ENCODE results near the gene CISD3. TPM values are rescaled to one million over a fixed set of nuclear protein-coding genes. Genes with fewer than 3 reads are reported as not detected.
A peak's percentile ranks its signal among the peaks of the same experiment; 100 is the strongest.

The CISD3 gene
- total and polyA plus RNA-seq, 2 of the 8 experiments (the other 6 are each of a cell fraction or from before 2014, with no cell fraction given), result 9.4 to 11.1 TPM

GRCh38 chr17:38709104-38709820 lies 20.9 kb upstream of the CISD3 start:
- Histone ChIP-seq H2BK20ac (ENCODE audit: low read length) (no peak overlapping the region), H3K14ac (ENCODE audit: insufficient read length) (no peak overlapping the region), H2BK5ac (ENCODE audit: low read depth, low read length) (no peak overlapping the region), H2BK15ac (ENCODE audit: low read length) (no peak overlapping the region), H3K27ac (ENCODE audit: low read depth, low read length) (no peak overlapping the region), H3K23ac (ENCODE audit: insufficient read length) (no peak overlapping the region), H3K56ac (replicated peaks; ENCODE audit: insufficient read length, low read depth, low read length) (no peak overlapping the region), H4K20me1 (replicated peaks in 1 of 2; ENCODE audit: control insufficient read depth in 1 of 2, insufficient read depth in 2 of 2, low read length in 2 of 2) (peaks cover 4 to 8% of the 10 kb centered on the region in 2 experiments), H4K8ac (ENCODE audit: extremely low read depth, insufficient read depth, low read length) (no peak overlapping the region), H2AK5ac (ENCODE audit: low read depth, low read length) (no peak overlapping the region; the same call in 1 of the 2 replicates), H3K4ac (replicated peaks; ENCODE audit: insufficient read length, low read depth, low read length) (no peak overlapping the region), H2AFZ (ENCODE audit: low read length) (no peak overlapping the region), H3K4me1 (replicated peaks in 1 of 4; ENCODE audit: control insufficient read depth in 3 of 4, insufficient read depth in 4 of 4, low read length in 3 of 4) (peaks cover 7 to 35% (median 25%) of the 10 kb centered on the region in 4 experiments), H4K5ac (ENCODE audit: insufficient read length, low read depth, low read length) (no peak overlapping the region), H3K9me3 (ENCODE audit: insufficient read depth in 2 of 2, low read depth in 1 of 2, low read length in 1 of 2) (no peaks in the 10 kb centered on the region), H3K23me2 (ENCODE audit: low read depth, low read length) (peaks cover 18% of the 10 kb centered on the region), H2BK12ac (ENCODE audit: low read depth, low read length) (peak overlapping the region; percentile 56; the same call in 1 of the 2 replicates), H3K36me3 (ENCODE audit: control insufficient read depth in 2 of 4, insufficient read depth in 4 of 4, low read length in 3 of 4) (no peaks in the 10 kb centered on the region), H2BK120ac (replicated peaks; ENCODE audit: low read depth, low read length) (no peak overlapping the region), H3K4me3 (ENCODE audit: extremely low read depth in 1 of 4, insufficient read depth in 2 of 4, low read depth in 3 of 4, low read length in 4 of 4) (no peak overlapping the region), H3K4me2 (ENCODE audit: insufficient read depth in 1 of 2, low read depth in 2 of 2, low read length in 2 of 2) (no peak overlapping the region), H3K79me1 (ENCODE audit: low read depth, low read length) (no peaks in the 10 kb centered on the region), H3K9ac (replicated peaks in 1 of 4; ENCODE audit: extremely low read depth in 1 of 4, low read depth in 3 of 4, low read length in 3 of 4) (no peak overlapping the region), H4K91ac (replicated peaks; ENCODE audit: insufficient read length, low read length) (no peak overlapping the region), H3K18ac (ENCODE audit: extremely low read depth, low read length) (no peak overlapping the region), H3K27me3 (replicated peaks in 1 of 4; ENCODE audit: control insufficient read depth in 3 of 4, extremely low read depth in 1 of 4, insufficient read depth in 3 of 4, low read length in 3 of 4) (peaks cover 4 to 45% (median 28%) of the 10 kb centered on the region in 4 experiments), H3K79me2 (ENCODE audit: control insufficient read depth in 1 of 2, insufficient read depth in 2 of 2, low read length in 2 of 2) (no peaks in the 10 kb centered on the region)
- POLR2A ChIA-PET (ENCODE audit: partially characterized antibody), result interaction anchor here (0.6 to 2.7 kb wide), 10 partner anchors 7 to 104 kb away, joined by 3 to 24 read pairs (median 4); no protein-coding TSS in a partner anchor
- TF ChIP-seq TCF12 (IDR thresholded peaks at IDR 0.05; ENCODE audit: low read depth, low read length), result no peak
- TF ChIP-seq RBBP5 (IDR thresholded peaks at IDR 0.05; ENCODE audit: borderline replicate concordance, low read depth, low read length), result no peak
- no peak for TF ChIP-seq ASH2L (IDR thresholded peaks at IDR 0.05; ENCODE audit: low read length)
- TF ChIP-seq NRF1 (IDR thresholded peaks at IDR 0.05; ENCODE audit: low read depth, low read length), result no peak
- no peak for TF ChIP-seq PHF8 (conservative IDR thresholded peaks at IDR 0.05; ENCODE audit: low read depth, low read length)
- no peak for TF ChIP-seq JUN (IDR thresholded peaks at IDR 0.05; ENCODE audit: low read depth, low read length)
- no peak for DNase-seq (ENCODE audit: low read depth in 1 of 2, low spot score in 2 of 2)
- CTCF ChIA-PET (ENCODE audit: partially characterized antibody), result interaction anchor here (0.6 to 3.4 kb wide), 16 partner anchors 9 to 102 kb away, joined by 3 to 21 read pairs (median 6); no protein-coding TSS in a partner anchor
- 91% methylated on average over 18 of the region's 18 CpGs; no CpG with 5 or more reads in 1 of the 2 experiments for WGBS, 2 experiments (ENCODE audit: extremely low coverage in 1 of 2, insufficient coverage in 1 of 2, insufficient read length in 1 of 2, insufficient replicate concordance in 2 of 2, low coverage in 1 of 2, low lambda C conversion rate in 2 of 2, missing lambda C conversion rate in 1 of 2)
- FAIRE-seq, result no peak

Measured in H1 (cell line).